Measurements from ENCODE around the gene LEO1. TPM values are rescaled to one million over a fixed set of nuclear protein-coding genes. Genes with fewer than 3 reads are reported as not detected.

LEO1 gene
- total and polyA plus RNA-seq, 2 of the 13 experiments (the other 11 are each of a cell fraction or from before 2014, with no cell fraction given), result 17.0 to 60.3 TPM

GRCh38 chr15:51970132-51970817 lies 1.3 kb downstream of the LEO1 start (continued):
- TF ChIP-seq ZNF513 (CRISPR knock-in tag; conservative IDR thresholded peaks at IDR 0.05) (no peak), LBX2 (CRISPR knock-in tag; IDR thresholded peaks at IDR 0.05; ENCODE audit: borderline replicate concordance) (no peak), CC2D1A (CRISPR knock-in tag; IDR thresholded peaks at IDR 0.05) (no peak), NCOA1 (CRISPR knock-in tag; IDR thresholded peaks at IDR 0.05) (no peak), ZNF30 (CRISPR knock-in tag; IDR thresholded peaks at IDR 0.05) (no peak), MEIS1 (CRISPR knock-in tag; IDR thresholded peaks at IDR 0.05; ENCODE audit: borderline replicate concordance) (peak; percentile 79; the same call in 1 of the 2 replicates), FOXA1 (IDR thresholded peaks at IDR 0.05) (no peak), FOXA1 (CRISPR knock-in tag; IDR thresholded peaks at IDR 0.05) (peak; percentile 81), SATB2 (CRISPR knock-in tag; IDR thresholded peaks at IDR 0.05) (no peak), ZKSCAN1 (IDR thresholded peaks at IDR 0.05; ENCODE audit: low read length) (no peak), ETV6 (CRISPR knock-in tag; conservative IDR thresholded peaks at IDR 0.05) (no peak), ZXDC (CRISPR knock-in tag; IDR thresholded peaks at IDR 0.05) (no peak), ZC3H4 (CRISPR knock-in tag; IDR thresholded peaks at IDR 0.05; ENCODE audit: borderline replicate concordance) (no peak), PHF21A (CRISPR knock-in tag; IDR thresholded peaks at IDR 0.05) (peak; percentile 38), KDM1A (CRISPR knock-in tag; IDR thresholded peaks at IDR 0.05) (no peak), SKI (IDR thresholded peaks at IDR 0.05; ENCODE audit: partially characterized antibody) (no peak), MEF2D (CRISPR knock-in tag; IDR thresholded peaks at IDR 0.05) (peak; percentile 34; the same call in 1 of the 2 replicates), ZNF781 (CRISPR knock-in tag; IDR thresholded peaks at IDR 0.05; ENCODE audit: borderline replicate concordance, not compliant biosample characterization) (no peak), ZNF563 (CRISPR knock-in tag; IDR thresholded peaks at IDR 0.05) (no peak), ZNF333 (CRISPR knock-in tag; IDR thresholded peaks at IDR 0.05; ENCODE audit: borderline replicate concordance) (no peak), ZNF569 (CRISPR knock-in tag; IDR thresholded peaks at IDR 0.05; ENCODE audit: borderline replicate concordance) (no peak)
- TF ChIP-seq, protein P1, sequence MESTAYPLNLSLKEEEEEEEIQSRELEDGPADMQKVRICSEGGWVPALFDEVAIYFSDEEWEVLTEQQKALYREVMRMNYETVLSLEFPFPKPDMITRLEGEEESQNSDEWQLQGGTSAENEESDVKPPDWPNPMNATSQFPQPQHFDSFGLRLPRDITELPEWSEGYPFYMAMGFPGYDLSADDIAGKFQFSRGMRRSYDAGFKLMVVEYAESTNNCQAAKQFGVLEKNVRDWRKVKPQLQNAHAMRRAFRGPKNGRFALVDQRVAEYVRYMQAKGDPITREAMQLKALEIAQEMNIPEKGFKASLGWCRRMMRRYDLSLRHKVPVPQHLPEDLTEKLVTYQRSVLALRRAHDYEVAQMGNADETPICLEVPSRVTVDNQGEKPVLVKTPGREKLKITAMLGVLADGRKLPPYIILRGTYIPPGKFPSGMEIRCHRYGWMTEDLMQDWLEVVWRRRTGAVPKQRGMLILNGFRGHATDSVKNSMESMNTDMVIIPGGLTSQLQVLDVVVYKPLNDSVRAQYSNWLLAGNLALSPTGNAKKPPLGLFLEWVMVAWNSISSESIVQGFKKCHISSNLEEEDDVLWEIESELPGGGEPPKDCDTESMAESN (CRISPR knock-in tag; conservative IDR thresholded peaks at IDR 0.05), result 0 out of 2 replicates have a peak, but pooled peaks have one; percentile 33
- TF ChIP-seq, protein P2, sequence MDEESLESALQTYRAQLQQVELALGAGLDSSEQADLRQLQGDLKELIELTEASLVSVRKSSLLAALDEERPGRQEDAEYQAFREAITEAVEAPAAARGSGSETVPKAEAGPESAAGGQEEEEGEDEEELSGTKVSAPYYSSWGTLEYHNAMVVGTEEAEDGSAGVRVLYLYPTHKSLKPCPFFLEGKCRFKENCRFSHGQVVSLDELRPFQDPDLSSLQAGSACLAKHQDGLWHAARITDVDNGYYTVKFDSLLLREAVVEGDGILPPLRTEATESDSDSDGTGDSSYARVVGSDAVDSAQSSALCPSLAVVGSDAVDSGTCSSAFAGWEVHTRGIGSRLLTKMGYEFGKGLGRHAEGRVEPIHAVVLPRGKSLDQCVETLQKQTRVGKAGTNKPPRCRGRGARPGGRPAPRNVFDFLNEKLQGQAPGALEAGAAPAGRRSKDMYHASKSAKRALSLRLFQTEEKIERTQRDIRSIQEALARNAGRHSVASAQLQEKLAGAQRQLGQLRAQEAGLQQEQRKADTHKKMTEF (CRISPR knock-in tag; IDR thresholded peaks at IDR 0.05), result peak; percentile 45; the same call in 1 of the 2 replicates

Measured in HepG2 (cell line).